AG04449 (cell line): ENCODE results near the gene KCNJ1.

Experiments
- CTCF ChIA-PET: fragments of 350-600 bp; formaldehyde crosslinking; extraction: SDS; loops from one replicate; lab custom pipeline; 2021; ENCODE audit warnings: antibody characterized with exemption; lab: Yijun Ruan, JAX
- POLR2A ChIA-PET: fragments of 400-600, 350-600 bp; formaldehyde crosslinking; extraction: SDS; loops from one replicate; lab custom pipeline; 2020; ENCODE audit warnings: antibody characterized with exemption, inconsistent platforms; lab: Yijun Ruan, JAX
- DNase-seq: peaks from one replicate; pipeline ENCODE4 v3.0.0-alpha.2; 2010; ENCODE audit warnings: low read depth, low spot score
- H3K4me3 ChIP-seq: 2 replicates; pipeline ENCODE4 v1.5.1; 2011; ENCODE audit warnings: low read depth, mild to moderate bottlenecking, control low read depth, low read length
- TF ChIP-seq, protein P1 (sequence below): IDR thresholded peaks from one replicate; pipeline ENCODE4 v1.5.1; 2011; ENCODE audit warnings: mild to moderate bottlenecking, moderate library complexity, low read length, control low read depth, inconsistent platforms; ENCODE audit not compliant: insufficient read depth; ENCODE audit errors: missing control alignments

The KCNJ1 gene

GRCh38 chr11:128830290-128831173, 36.6 kb downstream of the KCNJ1 start:
- DNase-seq, result no peak
- ChIA-PET POLR2A (no interaction called here), CTCF (interaction anchor here (0.6 to 8.0 kb wide), 94 partner anchors 9 to 801 kb away, joined by 3 to 187 read pairs (median 5); partner anchors contain the start of genes ETS1 and FLI1)
- TF ChIP-seq, protein P1, sequence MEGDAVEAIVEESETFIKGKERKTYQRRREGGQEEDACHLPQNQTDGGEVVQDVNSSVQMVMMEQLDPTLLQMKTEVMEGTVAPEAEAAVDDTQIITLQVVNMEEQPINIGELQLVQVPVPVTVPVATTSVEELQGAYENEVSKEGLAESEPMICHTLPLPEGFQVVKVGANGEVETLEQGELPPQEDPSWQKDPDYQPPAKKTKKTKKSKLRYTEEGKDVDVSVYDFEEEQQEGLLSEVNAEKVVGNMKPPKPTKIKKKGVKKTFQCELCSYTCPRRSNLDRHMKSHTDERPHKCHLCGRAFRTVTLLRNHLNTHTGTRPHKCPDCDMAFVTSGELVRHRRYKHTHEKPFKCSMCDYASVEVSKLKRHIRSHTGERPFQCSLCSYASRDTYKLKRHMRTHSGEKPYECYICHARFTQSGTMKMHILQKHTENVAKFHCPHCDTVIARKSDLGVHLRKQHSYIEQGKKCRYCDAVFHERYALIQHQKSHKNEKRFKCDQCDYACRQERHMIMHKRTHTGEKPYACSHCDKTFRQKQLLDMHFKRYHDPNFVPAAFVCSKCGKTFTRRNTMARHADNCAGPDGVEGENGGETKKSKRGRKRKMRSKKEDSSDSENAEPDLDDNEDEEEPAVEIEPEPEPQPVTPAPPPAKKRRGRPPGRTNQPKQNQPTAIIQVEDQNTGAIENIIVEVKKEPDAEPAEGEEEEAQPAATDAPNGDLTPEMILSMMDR, result no peak
- no peak overlapping the region for H3K4me3 ChIP-seq

DNA sequence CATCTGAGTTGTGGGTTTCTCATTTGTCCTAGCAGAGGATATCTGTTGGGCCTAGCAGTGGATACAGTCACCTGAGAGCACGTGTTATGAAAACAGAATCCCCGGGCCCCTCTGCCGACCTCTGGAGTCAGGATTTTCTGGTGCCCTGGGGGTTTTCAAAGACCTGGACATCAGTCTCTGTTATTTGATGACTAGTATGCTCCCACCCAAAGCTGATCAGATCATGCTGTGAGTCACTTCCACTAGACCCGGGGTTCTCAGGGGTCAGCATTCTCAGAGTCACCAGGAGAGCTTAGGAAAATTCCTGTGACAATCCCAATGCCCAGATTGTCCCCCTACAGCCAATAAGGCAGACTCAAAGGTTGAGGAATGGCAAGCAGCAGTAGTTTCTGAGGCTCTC, 38.7 kb downstream of the KCNJ1 start:
- TF ChIP-seq, protein P1, result no peak
- ChIA-PET CTCF (interaction anchor here (0.9 to 5.4 kb wide), 8 partner anchors 16 to 671 kb away, joined by 3 to 44 read pairs (median 4); partner anchors contain the start of gene FLI1), POLR2A (no interaction called here)
- H3K4me3 ChIP-seq, result no peak overlapping the region
- no peak for DNase-seq

GRCh38 chr11:128827191-128827893, 39.8 kb downstream of the KCNJ1 start:
- TF ChIP-seq, protein P1, result no peak
- DNase-seq, result no peak
- H3K4me3 ChIP-seq, result no peak overlapping the region
- ChIA-PET POLR2A (no interaction called here), CTCF (interaction anchor here (0.8 to 5.4 kb wide), 12 partner anchors 9 to 670 kb away, joined by 3 to 44 read pairs (median 4); partner anchors contain the start of gene FLI1)

- TF ChIP-seq, protein P1, result no peak
- no peak overlapping the region for H3K4me3 ChIP-seq
- POLR2A ChIA-PET, result no interaction called here
- CTCF ChIA-PET, result interaction anchor here (2.2 to 5.4 kb wide), 3 partner anchors 192 to 668 kb away, joined by 8 to 44 read pairs (median 25); no protein-coding TSS in a partner anchor
- DNase-seq, result no peak
Observed at GRCh38 chr11:128825050-128825784, 41.9 kb downstream of the KCNJ1 start.

DNA sequence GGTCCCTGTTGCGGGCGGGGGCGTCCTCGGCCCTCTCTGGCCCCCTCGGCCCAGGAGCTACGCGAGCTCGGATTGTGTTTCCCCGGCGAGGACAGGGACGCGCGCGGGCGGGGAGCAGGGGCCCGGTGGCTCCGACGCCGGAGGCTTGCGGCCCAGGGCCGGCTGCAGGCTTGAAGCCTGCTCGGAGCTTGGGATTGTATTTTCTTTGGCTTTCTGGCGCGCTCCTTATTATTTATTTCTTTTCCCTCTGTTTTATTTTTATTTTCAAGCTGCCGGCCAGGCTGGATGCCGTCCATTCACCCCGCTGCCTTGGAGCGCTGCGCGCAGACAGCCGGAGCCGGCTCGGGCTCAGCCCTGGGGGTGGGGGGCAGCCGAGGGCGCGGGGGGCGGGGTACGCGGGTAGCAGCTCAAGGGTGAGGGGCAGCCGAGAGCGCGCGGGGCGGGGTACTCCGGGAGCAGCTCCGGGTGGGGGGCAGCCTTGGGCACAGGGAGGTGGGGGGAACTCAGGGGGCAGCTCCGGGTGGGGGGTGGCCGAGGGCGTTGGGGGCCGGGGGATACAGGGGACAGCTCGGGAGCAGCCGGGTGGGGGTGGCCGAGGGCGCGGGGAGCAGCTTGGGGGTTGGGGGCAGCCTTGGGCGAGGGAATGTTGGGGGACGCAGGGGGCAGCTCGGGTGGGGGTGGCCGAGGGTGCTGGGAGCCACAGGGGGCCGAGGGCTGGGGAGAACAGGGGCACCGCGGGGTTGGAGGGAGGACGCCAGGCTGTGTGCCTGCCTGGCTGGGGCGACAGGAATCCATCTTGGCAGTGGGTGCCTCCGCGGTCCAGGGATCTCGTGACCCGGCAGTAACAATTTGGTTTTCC, 42.7 kb downstream of the KCNJ1 start:
- CTCF ChIA-PET, result interaction anchor here (0.8 to 5.4 kb wide), 4 partner anchors 193 to 667 kb away, joined by 3 to 44 read pairs (median 14); no protein-coding TSS in a partner anchor
- TF ChIP-seq, protein P1, result no peak
- POLR2A ChIA-PET, result no interaction called here
- DNase-seq, result no peak
- H3K4me3 ChIP-seq, result no peak overlapping the region
